Glutamatergic neuron (in vitro differentiated cells): ENCODE data around the gene KNCN. TPM values are rescaled to one million over a fixed set of nuclear protein-coding genes. Genes with fewer than 3 reads are reported as not detected.

ENCODE experiments used
- DNase-seq: peaks from one replicate; pipeline ENCODE4 v3.0.0; 2022
- H3K27ac Mint-ChIP-seq: one replicate; pipeline ENCODE4 v1.8.0; 2020; ENCODE audit warnings: mild to moderate bottlenecking, mixed read lengths, inconsistent platforms; ENCODE audit not compliant: unreplicated experiment
- H3K27me3 Mint-ChIP-seq: one replicate; pipeline ENCODE4 v1.8.0; 2020; ENCODE audit warnings: mild to moderate bottlenecking, moderate library complexity, mixed read lengths, inconsistent platforms; ENCODE audit not compliant: unreplicated experiment
- H3K36me3 Mint-ChIP-seq: one replicate; pipeline ENCODE4 v1.8.0; 2020; ENCODE audit warnings: mild to moderate bottlenecking, mixed read lengths, inconsistent platforms; ENCODE audit not compliant: unreplicated experiment
- H3K4me1 Mint-ChIP-seq: one replicate; pipeline ENCODE4 v1.8.0; 2020; ENCODE audit warnings: mild to moderate bottlenecking, low read depth, mixed read lengths, inconsistent platforms; ENCODE audit not compliant: unreplicated experiment
- H3K4me3 Mint-ChIP-seq: one replicate; pipeline ENCODE4 v1.8.0; 2020; ENCODE audit warnings: mild to moderate bottlenecking, mixed read lengths, inconsistent platforms; ENCODE audit not compliant: unreplicated experiment
- H3K9me3 Mint-ChIP-seq: one replicate; pipeline ENCODE4 v1.8.0; 2020; ENCODE audit warnings: mild to moderate bottlenecking, moderate library complexity, mixed read lengths, inconsistent platforms; ENCODE audit not compliant: unreplicated experiment
- CTCF ChIP-seq: fragments of 200-600 bp; sonication (generic); IDR thresholded peaks from one replicate; pipeline ENCODE4 v1.5.0; 2021; ENCODE audit not compliant: partially characterized antibody, unreplicated experiment
- total RNA-seq: library from RNA; stranded (reverse); fragmentation: NEBNext Ultra II Directional; extraction: Animal tissue kit (Norgen Biotek cat#: 25700); gene quantifications from one replicate; pipeline ENCODE4 v1.2.1, GENCODE V29; 2021; ENCODE audit not compliant: unreplicated experiment

Gene KNCN
- total RNA-seq, 1 donor from 2014 or later = not detected

- no peak overlapping the region for H3K27ac Mint-ChIP-seq
These were observed 38.7 kb downstream of the KNCN start for GRCh38 chr1:46512792-46513190.

GRCh38 chr1:46512135-46512791 is 39.2 kb downstream of the KNCN start:
- Mint-ChIP-seq H3K9me3 (no peaks in the 10 kb centered on the region), H3K4me3 (no peak overlapping the region), H3K36me3 (no peaks in the 10 kb centered on the region), H3K27me3 (peaks cover 5% of the 10 kb centered on the region), H3K4me1 (no peaks in the 10 kb centered on the region), H3K27ac (no peak overlapping the region)
- TF ChIP-seq CTCF = no peak
- no peak for DNase-seq

More at GRCh38 chr1:46512792-46513190, 38.7 kb downstream of the KNCN start:
- Mint-ChIP-seq H3K36me3 (no peaks in the 10 kb centered on the region), H3K4me1 (no peaks in the 10 kb centered on the region), H3K4me3 (no peak overlapping the region), H3K9me3 (no peaks in the 10 kb centered on the region), H3K27me3 (peaks cover 5% of the 10 kb centered on the region)
- DNase-seq = no peak
- no peak for TF ChIP-seq CTCF

GRCh38 chr1:46510998-46511365 is 40.5 kb downstream of the KNCN start:
- Mint-ChIP-seq H3K4me1 (no peaks in the 10 kb centered on the region), H3K27ac (no peak overlapping the region), H3K36me3 (no peaks in the 10 kb centered on the region), H3K9me3 (no peaks in the 10 kb centered on the region), H3K4me3 (no peak overlapping the region), H3K27me3 (peaks cover 5% of the 10 kb centered on the region)
- DNase-seq = no peak
- TF ChIP-seq CTCF = no peak

GRCh38 chr1:46510341-46510997 is 41.0 kb downstream of the KNCN start:
- DNase-seq = no peak
- TF ChIP-seq CTCF = no peak
- Mint-ChIP-seq H3K4me1 (no peaks in the 10 kb centered on the region), H3K9me3 (no peaks in the 10 kb centered on the region), H3K27ac (no peak overlapping the region), H3K36me3 (no peaks in the 10 kb centered on the region), H3K4me3 (no peak overlapping the region), H3K27me3 (peaks cover 5% of the 10 kb centered on the region)

GRCh38 chr1:46508757-46509156 is 42.7 kb downstream of the KNCN start:
- no peak for DNase-seq
- Mint-ChIP-seq H3K4me1 (no peaks in the 10 kb centered on the region), H3K27me3 (peaks cover 5% of the 10 kb centered on the region), H3K27ac (no peak overlapping the region), H3K36me3 (no peaks in the 10 kb centered on the region), H3K4me3 (no peak overlapping the region), H3K9me3 (peaks cover 1% of the 10 kb centered on the region)
- TF ChIP-seq CTCF = no peak
